ENCODE data around the gene CRACR2A.

- TF ChIP-seq CTCF (conservative IDR thresholded peaks at IDR 0.05 in 1 of 2, IDR thresholded peaks at IDR 0.05 in 1 of 2; ENCODE audit: extremely low read depth in 1 of 2, insufficient read depth in 1 of 2, low read depth in 1 of 2, low read length in 2 of 2) (no peak), EZH2 (IDR thresholded peaks at IDR 0.05; ENCODE audit: borderline replicate concordance, low read length) (no peak)
Measured at GRCh38 chr12:3723916-3724805, 28.7 kb downstream of the CRACR2A start.

All from mammary epithelial cell (primary cell).